Measurements from ENCODE around the gene CADPS2.

- TF ChIP-seq EZH2 (IDR thresholded peaks at IDR 0.05; ENCODE audit: insufficient read depth, low read length), result no peak
- TF ChIP-seq, protein P1, sequence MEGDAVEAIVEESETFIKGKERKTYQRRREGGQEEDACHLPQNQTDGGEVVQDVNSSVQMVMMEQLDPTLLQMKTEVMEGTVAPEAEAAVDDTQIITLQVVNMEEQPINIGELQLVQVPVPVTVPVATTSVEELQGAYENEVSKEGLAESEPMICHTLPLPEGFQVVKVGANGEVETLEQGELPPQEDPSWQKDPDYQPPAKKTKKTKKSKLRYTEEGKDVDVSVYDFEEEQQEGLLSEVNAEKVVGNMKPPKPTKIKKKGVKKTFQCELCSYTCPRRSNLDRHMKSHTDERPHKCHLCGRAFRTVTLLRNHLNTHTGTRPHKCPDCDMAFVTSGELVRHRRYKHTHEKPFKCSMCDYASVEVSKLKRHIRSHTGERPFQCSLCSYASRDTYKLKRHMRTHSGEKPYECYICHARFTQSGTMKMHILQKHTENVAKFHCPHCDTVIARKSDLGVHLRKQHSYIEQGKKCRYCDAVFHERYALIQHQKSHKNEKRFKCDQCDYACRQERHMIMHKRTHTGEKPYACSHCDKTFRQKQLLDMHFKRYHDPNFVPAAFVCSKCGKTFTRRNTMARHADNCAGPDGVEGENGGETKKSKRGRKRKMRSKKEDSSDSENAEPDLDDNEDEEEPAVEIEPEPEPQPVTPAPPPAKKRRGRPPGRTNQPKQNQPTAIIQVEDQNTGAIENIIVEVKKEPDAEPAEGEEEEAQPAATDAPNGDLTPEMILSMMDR (IDR thresholded peaks at IDR 0.05; ENCODE audit: insufficient read depth, low read depth, low read length), result no peak
These were observed 147.3 kb downstream of the CADPS2 start for GRCh38 chr7:122738947-122739346.
